H1 (cell line): ENCODE data around the gene KIAA0513. TPM values are rescaled to one million over a fixed set of nuclear protein-coding genes. Genes with fewer than 3 reads are reported as not detected.

Experiments used
- RAD21 ChIP-seq, 2 experiments: IDR thresholded peaks in 1 of 2; conservative IDR thresholded peaks in 1 of 2; 2 replicates each; pipeline ENCODE4 v1.6.1; 2011; ENCODE audit warnings: low read depth in 2 of 2, low read length in 2 of 2, improper control_type of control experiment in 1 of 2, inconsistent platforms in 1 of 2, mild to moderate bottlenecking in 1 of 2, moderate library complexity in 1 of 2
- SIRT6 ChIP-seq: IDR thresholded peaks from one replicate; pipeline ENCODE4 v1.7.1; 2012; ENCODE audit warnings: low read length, inconsistent platforms
- TBP ChIP-seq: IDR thresholded peaks from 2 replicates; pipeline ENCODE4 v1.6.1; 2011; ENCODE audit warnings: low read depth, low read length, improper control_type of control experiment
- polyA plus RNA-seq, 7 experiments: library from polyadenylated mRNA; depleted of rRNA in 3 of 7; stranded (reverse) in 5 of 7; unstranded in 2 of 7; fragments of >200 nt in 5 of 7; fragments of 200-250 nt in 2 of 7; gene quantifications; 1 replicate in 5 of 7; 2 replicates in 1 of 7; 4 replicates in 1 of 7; pipeline versions ENCODE4 v1.2.1 to v1.2.3, GENCODE V29; 2011 to 2013; ENCODE audit warnings: missing spikeins in 2 of 7, mixed read lengths in 2 of 7
- total RNA-seq: library from RNA; stranded (reverse); fragmentation: NEBNext Ultra II Directional; extraction: Animal tissue kit (Norgen Biotek cat#: 25700); gene quantifications from 2 replicates; pipeline ENCODE4 v1.2.1, GENCODE V29; 2021
- TF ChIP-seq, protein P1 (sequence below): IDR thresholded peaks from 2 replicates; pipeline ENCODE4 v1.6.1; 2011; ENCODE audit warnings: low read depth, mild to moderate bottlenecking, low read length; ENCODE audit not compliant: insufficient read depth

Gene KIAA0513
- total and polyA plus RNA-seq, 2 of the 8 experiments (the other 6 are each of a cell fraction or from before 2014, with no cell fraction given) = 2.1 to 6.1 TPM

- no peak for TF ChIP-seq RAD21 (IDR thresholded peaks at IDR 0.05 in 1 of 2, conservative IDR thresholded peaks at IDR 0.05 in 1 of 2; ENCODE audit: low read depth in 2 of 2, low read length in 2 of 2)
- no peak for TF ChIP-seq TBP
- TF ChIP-seq SIRT6 = no peak
- TF ChIP-seq, protein P1, sequence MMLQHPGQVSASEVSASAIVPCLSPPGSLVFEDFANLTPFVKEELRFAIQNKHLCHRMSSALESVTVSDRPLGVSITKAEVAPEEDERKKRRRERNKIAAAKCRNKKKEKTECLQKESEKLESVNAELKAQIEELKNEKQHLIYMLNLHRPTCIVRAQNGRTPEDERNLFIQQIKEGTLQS = no peak
Observed at GRCh38 chr16:85007496-85008214, 19.9 kb upstream of the KIAA0513 start (continued).
